ENCODE measurements around the gene PHACTR1. TPM values are rescaled to one million over a fixed set of nuclear protein-coding genes. Genes with fewer than 3 reads are reported as not detected.

PHACTR1 gene
- total and polyA plus RNA-seq, 8 donors = 1.4 to 12.4 (median 9.3) TPM

GRCh38 chr6:13260831-13261230 lies 544.3 kb downstream of the PHACTR1 start:
- Histone ChIP-seq H3K36me3 (no peaks in the 10 kb centered on the region), H3K9me3 (no peaks in the 10 kb centered on the region), H3K4me1 (peaks cover 0 to 5% (median 0%) of the 10 kb centered on the region in 3 donors), H3K27me3 (no peaks in the 10 kb centered on the region), H3K27ac (no peak overlapping the region), H3K4me3 (no peak overlapping the region)
- intact Hi-C loops (cut with DNase I) = no loop called here
- FAIRE-seq (no peak), DNase-seq (no peak), ATAC-seq (no peak)
- 82 to 98% methylated on average over 5 of the region's 5 CpGs for WGBS, 2 donors
- TF ChIP-seq CTCF (IDR thresholded peaks at IDR 0.05) = no peak

GRCh38 chr6:13261464-13261994 lies 545.0 kb downstream of the PHACTR1 start:
- Histone ChIP-seq H3K9me3 (no peaks in the 10 kb centered on the region), H3K27ac (no peak overlapping the region), H3K4me3 (no peak overlapping the region), H3K4me1 (no peaks in the 10 kb centered on the region), H3K27me3 (no peaks in the 10 kb centered on the region), H3K36me3 (no peaks in the 10 kb centered on the region)
- FAIRE-seq (no peak), DNase-seq (no peak), ATAC-seq (peak in 2 of 4 donors; percentile 50 to 73)
- intact Hi-C loops (cut with DNase I) = no loop called here
- no peak for TF ChIP-seq CTCF (IDR thresholded peaks at IDR 0.05)
- 80 to 92% methylated on average over 1 of the region's 1 CpG for WGBS, 2 donors

- Histone ChIP-seq H3K27me3 (no peaks in the 10 kb centered on the region), H3K9me3 (no peaks in the 10 kb centered on the region), H3K4me3 (no peak overlapping the region), H3K27ac (no peak overlapping the region), H3K36me3 (no peaks in the 10 kb centered on the region), H3K4me1 (no peaks in the 10 kb centered on the region)
- no peak for TF ChIP-seq CTCF (IDR thresholded peaks at IDR 0.05)
- 10 to 16% methylated on average over 1 of the region's 1 CpG for WGBS, 2 donors
- DNase-seq (no peak), ATAC-seq (no peak), FAIRE-seq (no peak)
- intact Hi-C loops (cut with DNase I) = no loop called here
Observed at GRCh38 chr6:13262302-13263230, 546.0 kb downstream of the PHACTR1 start.

- 95% methylated on average over 6 of the region's 6 CpGs for WGBS, 2 donors
- H3K4me1 ChIP-seq = no peaks in the 10 kb centered on the region
- H3K9me3 ChIP-seq = no peaks in the 10 kb centered on the region
- intact Hi-C loops (cut with DNase I) = no loop called here
- TF ChIP-seq CTCF (IDR thresholded peaks at IDR 0.05) = no peak
- no peak for DNase-seq
- no peak for FAIRE-seq
- no peak overlapping the region for H3K27ac ChIP-seq
- no peaks in the 10 kb centered on the region for H3K27me3 ChIP-seq
- no peak overlapping the region for H3K4me3 ChIP-seq
- no peaks in the 10 kb centered on the region for H3K36me3 ChIP-seq
- ATAC-seq = no peak
Observed at GRCh38 chr6:13263669-13264068, 547.1 kb downstream of the PHACTR1 start.

- FAIRE-seq = no peak
Observed at GRCh38 chr6:13267142-13267651, 550.6 kb downstream of the PHACTR1 start.

More at GRCh38 chr6:13267142-13267651, 550.6 kb downstream of the PHACTR1 start:
- intact Hi-C loops (cut with DNase I) = no loop called here
- Histone ChIP-seq H3K27me3 (no peaks in the 10 kb centered on the region), H3K4me1 (no peaks in the 10 kb centered on the region), H3K36me3 (no peaks in the 10 kb centered on the region), H3K9me3 (no peaks in the 10 kb centered on the region), H3K4me3 (no peak overlapping the region), H3K27ac (no peak overlapping the region)
- DNase-seq = no peak
- 87 to 91% methylated on average over 2 of the region's 2 CpGs for WGBS, 2 donors
- ATAC-seq = no peak
- TF ChIP-seq CTCF (IDR thresholded peaks at IDR 0.05) = no peak

Data from pancreas (tissue), 10 donors.